SU-DHL-6 (cell line): ENCODE data around the gene CTLA4.

Source experiments
- H2AFZ ChIP-seq: fragments of 200-600 bp; sonication (generic); 2 replicates; pipeline ENCODE4 v1.6.1; 2014; ENCODE audit warnings: low read depth, mild to moderate bottlenecking, moderate library complexity, mixed read lengths, antibody characterized with exemption, low read length; ENCODE audit not compliant: severe bottlenecking
- H3F3A ChIP-seq: fragments of 200-600 bp; shearing (Covaris generic); 2 replicates; pipeline ENCODE4 v1.6.0; 2016; ENCODE audit warnings: antibody characterized with exemption, mild to moderate bottlenecking; ENCODE audit not compliant: insufficient read depth
- H3K27ac ChIP-seq: fragments of 200-600 bp; sonication (generic); 2 replicates; pipeline ENCODE4 v1.5.1; 2016; ENCODE audit warnings: low read depth, mild to moderate bottlenecking, low read length, moderate library complexity, mixed read lengths
- H3K27me3 ChIP-seq: fragments of 200-600 bp; sonication (generic), shearing (Covaris generic); 2 replicates; pipeline ENCODE4 v1.6.0; 2014; ENCODE audit warnings: mild to moderate bottlenecking, low read length
- H3K36me3 ChIP-seq: fragments of 200-600 bp; sonication (generic); 2 replicates; pipeline ENCODE4 v1.6.1; 2014; ENCODE audit warnings: mild to moderate bottlenecking, low read length, mixed read lengths
- H3K4me2 ChIP-seq: fragments of 300-600, 200-600 bp; shearing (Covaris generic), sonication (generic); 2 replicates; pipeline ENCODE4 v1.6.0; 2014; ENCODE audit warnings: low read length, low read depth, mild to moderate bottlenecking; ENCODE audit not compliant: poor library complexity, severe bottlenecking
- H3K4me3 ChIP-seq: fragments of 200-600 bp; sonication (generic); 2 replicates; pipeline ENCODE4 v1.5.1; 2014; ENCODE audit warnings: antibody characterized with exemption, low read length, mild to moderate bottlenecking, mixed read lengths; ENCODE audit not compliant: insufficient read depth, poor library complexity, severe bottlenecking
- H3K79me2 ChIP-seq: fragments of 200-600 bp; sonication (generic); 2 replicates; pipeline ENCODE4 v1.6.1; 2014; ENCODE audit warnings: mild to moderate bottlenecking, low read length, moderate library complexity; ENCODE audit not compliant: insufficient read depth
- H3K9ac ChIP-seq: fragments of 200-600 bp; sonication (generic); 2 replicates; pipeline ENCODE4 v1.7.0; 2014; ENCODE audit warnings: mild to moderate bottlenecking, low read length
- H3K9me2 ChIP-seq: fragments of 200-600 bp; sonication (generic); replicated peaks from 2 replicates; pipeline ENCODE4 v1.6.1; 2014; ENCODE audit warnings: low read length; ENCODE audit not compliant: insufficient read depth
- H3K9me3 ChIP-seq: fragments of 200-600 bp; sonication (generic); 2 replicates; pipeline ENCODE4 v1.6.1; 2014; ENCODE audit warnings: low read length, mixed read lengths; ENCODE audit not compliant: insufficient read depth
- H4K20me1 ChIP-seq: fragments of 200-600 bp; sonication (generic); 2 replicates; pipeline ENCODE4 v1.6.1; 2014; ENCODE audit warnings: low read depth, mild to moderate bottlenecking, antibody characterized with exemption, low read length, moderate library complexity, mixed read lengths
- EZH2phosphoT487 ChIP-seq: fragments of 200-600 bp; sonication (generic), shearing (Covaris generic); conservative IDR thresholded peaks from 2 replicates; pipeline ENCODE4 v1.6.1; 2018; ENCODE audit warnings: mild to moderate bottlenecking, antibody characterized with exemption, low read length, moderate library complexity, mixed read lengths
- TF ChIP-seq, protein P1 (sequence below): fragments of 200-600 bp; sonication (generic); IDR thresholded peaks from one replicate; pipeline ENCODE4 v1.5.1; 2017; ENCODE audit warnings: antibody characterized with exemption, mild to moderate bottlenecking, low read length, moderate library complexity; ENCODE audit not compliant: insufficient read depth, poor library complexity, severe bottlenecking

The CTLA4 gene

DNA sequence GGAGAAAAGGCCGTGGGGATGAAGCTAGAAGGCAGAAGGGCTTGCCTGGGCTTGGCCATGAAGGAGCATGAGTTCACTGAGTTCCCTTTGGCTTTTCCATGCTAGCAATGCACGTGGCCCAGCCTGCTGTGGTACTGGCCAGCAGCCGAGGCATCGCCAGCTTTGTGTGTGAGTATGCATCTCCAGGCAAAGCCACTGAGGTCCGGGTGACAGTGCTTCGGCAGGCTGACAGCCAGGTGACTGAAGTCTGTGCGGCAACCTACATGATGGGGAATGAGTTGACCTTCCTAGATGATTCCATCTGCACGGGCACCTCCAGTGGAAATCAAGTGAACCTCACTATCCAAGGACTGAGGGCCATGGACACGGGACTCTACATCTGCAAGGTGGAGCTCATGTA, 2.9 kb downstream of the CTLA4 start:
- Histone ChIP-seq H3K9me2 (no peaks in the 10 kb centered on the region), H2AFZ (no peak overlapping the region), H3F3A (no peaks in the 10 kb centered on the region), H3K9ac (no peak overlapping the region), H3K4me3 (no peak overlapping the region), H3K9me3 (no peaks in the 10 kb centered on the region), H3K36me3 (no peaks in the 10 kb centered on the region), H3K4me2 (no peak overlapping the region), H3K27ac (no peak overlapping the region), H3K27me3 (no peaks in the 10 kb centered on the region), H4K20me1 (no peaks in the 10 kb centered on the region), H3K79me2 (no peaks in the 10 kb centered on the region)
- TF ChIP-seq EZH2phosphoT487: no peak
- TF ChIP-seq, protein P1, sequence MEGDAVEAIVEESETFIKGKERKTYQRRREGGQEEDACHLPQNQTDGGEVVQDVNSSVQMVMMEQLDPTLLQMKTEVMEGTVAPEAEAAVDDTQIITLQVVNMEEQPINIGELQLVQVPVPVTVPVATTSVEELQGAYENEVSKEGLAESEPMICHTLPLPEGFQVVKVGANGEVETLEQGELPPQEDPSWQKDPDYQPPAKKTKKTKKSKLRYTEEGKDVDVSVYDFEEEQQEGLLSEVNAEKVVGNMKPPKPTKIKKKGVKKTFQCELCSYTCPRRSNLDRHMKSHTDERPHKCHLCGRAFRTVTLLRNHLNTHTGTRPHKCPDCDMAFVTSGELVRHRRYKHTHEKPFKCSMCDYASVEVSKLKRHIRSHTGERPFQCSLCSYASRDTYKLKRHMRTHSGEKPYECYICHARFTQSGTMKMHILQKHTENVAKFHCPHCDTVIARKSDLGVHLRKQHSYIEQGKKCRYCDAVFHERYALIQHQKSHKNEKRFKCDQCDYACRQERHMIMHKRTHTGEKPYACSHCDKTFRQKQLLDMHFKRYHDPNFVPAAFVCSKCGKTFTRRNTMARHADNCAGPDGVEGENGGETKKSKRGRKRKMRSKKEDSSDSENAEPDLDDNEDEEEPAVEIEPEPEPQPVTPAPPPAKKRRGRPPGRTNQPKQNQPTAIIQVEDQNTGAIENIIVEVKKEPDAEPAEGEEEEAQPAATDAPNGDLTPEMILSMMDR: no peak

DNA sequence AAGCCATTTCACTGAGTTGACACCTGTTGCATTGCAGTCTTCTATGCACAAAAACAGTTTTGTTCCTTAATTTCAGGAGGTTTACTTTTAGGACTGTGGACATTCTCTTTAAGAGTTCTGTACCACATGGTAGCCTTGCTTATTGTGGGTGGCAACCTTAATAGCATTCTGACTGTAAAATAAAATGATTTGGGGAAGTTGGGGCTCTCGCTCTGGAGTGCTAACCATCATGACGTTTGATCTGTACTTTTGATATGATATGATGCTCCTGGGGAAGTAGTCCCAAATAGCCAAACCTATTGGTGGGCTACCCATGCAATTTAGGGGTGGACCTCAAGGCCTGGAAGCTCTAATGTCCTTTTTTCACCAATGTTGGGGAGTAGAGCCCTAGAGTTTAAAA, 3.4 kb downstream of the CTLA4 start:
- Histone ChIP-seq H3K27me3 (no peaks in the 10 kb centered on the region), H3K9ac (no peak overlapping the region), H3F3A (no peaks in the 10 kb centered on the region)

DNA sequence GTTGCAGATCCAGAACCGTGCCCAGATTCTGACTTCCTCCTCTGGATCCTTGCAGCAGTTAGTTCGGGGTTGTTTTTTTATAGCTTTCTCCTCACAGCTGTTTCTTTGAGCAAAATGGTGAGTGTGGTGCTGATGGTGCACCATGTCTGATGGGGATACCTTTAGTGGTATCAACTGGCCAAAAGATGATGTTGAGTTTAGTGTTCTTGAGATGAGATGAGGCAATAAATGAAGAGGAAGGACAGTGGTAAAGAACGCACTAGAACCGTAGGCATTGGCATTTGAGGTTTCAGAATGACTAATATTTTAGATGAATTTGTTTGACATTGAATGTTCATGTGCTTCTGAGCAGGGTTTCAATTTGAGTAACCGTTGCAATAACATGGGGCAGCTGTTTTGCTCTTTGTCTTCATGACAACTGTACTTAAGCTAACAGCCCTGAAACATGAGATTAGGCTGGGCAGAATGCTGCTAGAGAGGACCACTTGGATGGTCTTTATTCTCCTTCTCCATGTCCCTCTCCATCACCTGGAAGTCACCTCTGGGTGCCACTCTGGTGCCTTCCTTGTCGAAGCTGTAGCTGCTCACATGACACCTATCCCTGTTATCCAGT, 3.9 kb downstream of the CTLA4 start:
- no peak for TF ChIP-seq EZH2phosphoT487
- TF ChIP-seq, protein P1: no peak
- Histone ChIP-seq H3K36me3 (no peaks in the 10 kb centered on the region), H4K20me1 (no peaks in the 10 kb centered on the region), H3K9me2 (no peaks in the 10 kb centered on the region), H3K9ac (no peak overlapping the region), H3K27me3 (no peaks in the 10 kb centered on the region), H3K79me2 (no peaks in the 10 kb centered on the region), H3F3A (no peaks in the 10 kb centered on the region), H2AFZ (no peak overlapping the region), H3K4me3 (no peak overlapping the region), H3K27ac (no peak overlapping the region), H3K4me2 (no peak overlapping the region), H3K9me3 (no peaks in the 10 kb centered on the region)

More for the DNA sequence above, 3.4 kb downstream of the CTLA4 start:
- no peak for TF ChIP-seq EZH2phosphoT487
- Histone ChIP-seq H3K4me3 (no peak overlapping the region), H3K36me3 (no peaks in the 10 kb centered on the region), H2AFZ (no peak overlapping the region), H3K79me2 (no peaks in the 10 kb centered on the region), H3K9me3 (no peaks in the 10 kb centered on the region), H4K20me1 (no peaks in the 10 kb centered on the region), H3K4me2 (no peak overlapping the region), H3K9me2 (no peaks in the 10 kb centered on the region), H3K27ac (no peak overlapping the region)

DNA sequence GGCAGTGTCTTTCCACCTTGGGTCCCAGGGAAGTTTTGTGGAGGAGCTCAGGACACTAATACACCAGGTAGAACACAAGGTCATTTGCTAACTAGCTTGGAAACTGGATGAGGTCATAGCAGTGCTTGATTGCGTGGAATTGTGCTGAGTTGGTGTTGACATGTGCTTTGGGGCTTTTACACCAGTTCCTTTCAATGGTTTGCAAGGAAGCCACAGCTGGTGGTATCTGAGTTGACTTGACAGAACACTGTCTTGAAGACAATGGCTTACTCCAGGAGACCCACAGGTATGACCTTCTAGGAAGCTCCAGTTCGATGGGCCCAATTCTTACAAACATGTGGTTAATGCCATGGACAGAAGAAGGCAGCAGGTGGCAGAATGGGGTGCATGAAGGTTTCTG, 5.9 kb downstream of the CTLA4 start:
- H3K9me3 ChIP-seq: no peaks in the 10 kb centered on the region
- H3F3A ChIP-seq: no peaks in the 10 kb centered on the region
- TF ChIP-seq EZH2phosphoT487: no peak
- TF ChIP-seq, protein P1: no peak
- H3K4me3 ChIP-seq: no peak overlapping the region
- H3K79me2 ChIP-seq: no peaks in the 10 kb centered on the region
- no peaks in the 10 kb centered on the region for H3K27me3 ChIP-seq
- no peak overlapping the region for H3K27ac ChIP-seq
- no peaks in the 10 kb centered on the region for H3K9me2 ChIP-seq
- no peaks in the 10 kb centered on the region for H4K20me1 ChIP-seq
- no peak overlapping the region for H3K9ac ChIP-seq
- no peak overlapping the region for H2AFZ ChIP-seq
- no peak overlapping the region for H3K4me2 ChIP-seq
- H3K36me3 ChIP-seq: no peaks in the 10 kb centered on the region
